ENCODE measurements around the gene CSRNP3.

The CSRNP3 gene

DNA sequence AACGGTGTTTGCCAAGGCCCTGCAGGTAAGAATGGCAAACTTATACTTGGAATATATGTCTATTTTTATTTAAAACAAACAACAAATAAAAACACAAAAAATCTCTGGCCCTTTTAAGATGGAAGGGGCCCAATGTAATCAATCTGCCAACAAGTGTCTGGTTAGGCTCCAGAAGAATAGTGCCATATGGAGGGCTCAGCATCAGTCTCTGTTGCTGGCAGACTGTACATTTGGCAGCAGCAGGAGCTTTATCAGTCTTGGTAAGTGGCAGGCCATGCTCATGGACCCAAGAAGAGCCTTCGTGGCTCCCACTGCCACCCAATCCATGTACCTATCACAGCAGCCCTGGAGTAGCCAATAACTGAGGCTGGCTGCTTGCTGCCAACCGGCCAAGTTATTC, 223.4 kb downstream of the CSRNP3 start:
- DNase-seq: no peak

DNA sequence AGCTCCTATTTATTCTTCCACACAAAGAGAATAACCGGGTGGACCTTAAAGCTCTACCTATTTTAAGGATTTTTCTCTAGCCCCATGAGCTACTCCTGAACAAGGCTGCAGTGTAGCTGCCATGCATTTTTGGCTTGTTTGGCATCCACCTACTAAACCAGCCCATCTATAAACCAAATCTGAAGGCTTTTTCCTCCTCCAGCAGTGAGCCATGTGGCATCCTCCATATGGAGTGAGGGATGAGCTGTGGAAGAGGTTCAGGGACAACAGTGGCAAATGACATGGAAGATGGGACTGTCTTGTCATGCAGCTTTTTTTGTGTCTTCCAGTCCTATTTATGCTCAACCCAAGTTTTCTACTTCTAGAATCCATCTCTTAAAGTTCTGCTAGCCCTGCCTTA, 224.3 kb downstream of the CSRNP3 start:
- no peak for DNase-seq

GRCh38 chr2:165697748-165698443, 228.4 kb downstream of the CSRNP3 start:
- DNase-seq: no peak

- no peak for DNase-seq
Measured at GRCh38 chr2:165698444-165698884, 229.0 kb downstream of the CSRNP3 start.

- no peak for DNase-seq
Measured at GRCh38 chr2:165699946-165700345, 230.4 kb downstream of the CSRNP3 start.

DNA sequence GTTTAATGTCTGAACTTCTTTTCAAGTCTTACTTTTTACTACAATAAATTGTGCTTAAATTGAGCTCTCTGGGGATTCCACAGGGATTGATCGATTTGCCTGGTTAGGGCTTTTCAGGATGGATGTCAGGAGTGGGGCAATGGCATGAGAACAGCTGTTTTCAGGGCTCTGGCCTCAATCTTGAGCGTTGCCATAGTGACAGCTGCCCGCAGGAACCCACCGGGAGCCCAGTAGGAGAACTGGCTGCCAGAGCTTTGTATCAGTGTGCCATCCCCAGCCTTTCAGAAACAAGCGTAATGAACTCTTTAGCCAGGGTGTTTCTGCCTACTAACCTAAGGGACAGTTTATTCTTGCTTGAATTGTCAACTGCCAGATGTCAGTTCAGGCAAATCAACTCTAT, 231.0 kb downstream of the CSRNP3 start:
- DNase-seq: no peak

DNA sequence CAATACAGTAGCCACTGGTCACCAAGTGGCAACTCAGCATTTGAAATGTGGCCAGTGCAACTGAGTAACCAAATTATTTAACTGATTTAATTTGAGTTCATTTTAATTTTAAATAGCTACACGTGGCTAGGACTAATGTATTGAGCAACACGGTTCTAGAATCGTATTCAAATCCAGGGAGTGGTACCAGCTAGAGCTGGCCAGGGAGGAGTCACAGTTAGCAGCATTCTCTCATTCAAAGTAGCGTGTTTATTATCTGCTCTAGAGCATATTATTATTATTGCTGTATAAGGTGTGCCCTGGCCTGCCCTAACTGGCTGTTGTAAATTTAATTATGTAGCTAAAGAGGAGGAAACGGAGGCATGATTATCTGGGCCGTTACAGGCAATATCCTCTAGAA, 231.6 kb downstream of the CSRNP3 start:
- no peak for DNase-seq

- DNase-seq: no peak
Measured at GRCh38 chr2:165706960-165707487, 237.5 kb downstream of the CSRNP3 start.

DNA sequence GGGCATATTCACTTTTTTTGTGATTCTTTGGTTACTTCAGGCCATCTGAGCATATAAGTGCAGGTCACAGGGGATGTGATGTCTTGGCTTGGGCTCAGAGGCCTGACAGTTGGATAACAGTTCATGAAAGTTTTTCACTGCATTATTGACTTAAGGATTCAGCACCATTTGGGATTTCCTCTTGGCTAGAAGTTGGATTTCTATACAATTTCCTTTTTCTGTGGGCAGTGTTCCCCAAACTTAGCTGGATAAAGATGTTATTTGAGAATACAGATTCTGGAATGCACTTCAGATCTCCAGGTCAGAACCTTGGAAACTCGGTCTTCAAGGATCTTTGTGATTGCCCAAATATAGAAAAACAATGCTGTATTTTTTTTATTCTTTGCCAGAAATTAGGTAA, 246.6 kb downstream of the CSRNP3 start:
- no peak for DNase-seq

DNA sequence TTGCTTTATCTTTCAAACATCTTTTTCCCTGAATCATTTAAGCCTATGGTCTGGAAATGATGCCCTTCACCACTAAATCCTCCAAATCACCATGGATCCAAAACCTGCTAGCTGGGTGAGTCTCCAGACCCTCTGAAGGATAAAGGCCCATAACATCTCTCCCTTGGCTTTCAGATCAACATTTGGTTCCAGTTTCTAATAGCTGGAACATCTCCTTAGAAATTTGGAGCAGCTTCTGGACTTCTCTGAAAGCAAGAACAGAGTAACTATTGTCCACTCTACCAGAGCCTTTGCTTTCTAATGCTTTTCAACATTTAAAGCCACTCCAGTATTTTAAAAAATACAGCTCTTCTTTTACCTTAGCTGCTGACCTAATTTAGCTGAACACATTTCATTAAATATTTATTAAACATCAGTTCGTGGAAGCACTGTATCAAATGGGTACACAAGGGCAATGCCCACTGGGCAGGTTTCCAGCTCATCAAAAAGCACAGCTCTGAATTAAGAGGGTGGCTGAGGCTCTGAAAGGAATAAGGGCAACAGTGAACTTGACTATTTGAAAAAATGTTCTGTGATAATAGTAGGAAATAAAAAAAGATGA, 249.2 kb downstream of the CSRNP3 start:
- no peak for DNase-seq

DNA sequence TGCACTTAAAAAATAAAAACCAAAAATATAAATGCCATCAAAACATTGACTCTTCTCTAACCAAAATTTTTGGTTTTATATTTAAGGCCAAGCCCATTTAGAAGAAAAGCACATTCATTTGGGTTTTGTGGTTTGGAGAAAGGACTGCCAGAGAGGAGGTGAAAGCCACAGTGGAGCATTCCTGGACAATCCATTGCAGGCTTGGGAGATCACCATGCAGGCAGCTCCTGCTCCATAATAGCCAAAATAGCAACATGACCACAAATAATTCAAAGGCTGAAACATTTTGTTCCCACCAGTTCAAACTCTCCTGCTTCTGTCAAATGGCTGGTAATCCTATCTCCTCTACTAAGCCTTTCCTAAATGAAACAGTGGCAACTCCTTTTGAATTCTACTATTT, 251.0 kb downstream of the CSRNP3 start:
- DNase-seq: no peak

DNA sequence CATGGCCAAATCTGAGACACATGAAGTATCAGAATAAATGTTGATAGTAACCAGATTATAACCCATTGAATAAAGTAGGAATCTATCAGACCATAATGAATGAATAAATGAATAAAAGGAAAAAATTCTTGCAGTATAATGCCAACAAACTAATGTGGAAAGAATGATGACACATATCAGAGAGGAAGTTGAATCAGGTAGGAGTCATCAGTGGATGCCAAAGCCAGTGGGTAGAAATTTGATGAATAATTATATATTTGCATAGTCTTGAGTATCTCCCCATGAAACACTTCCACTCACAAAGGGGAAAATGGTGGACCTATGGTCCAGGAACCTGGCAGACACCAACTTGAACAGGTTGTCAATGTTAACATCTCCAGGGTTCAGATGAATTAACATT, 255.9 kb downstream of the CSRNP3 start:
- DNase-seq: no peak

All from activated gamma-delta T cell (primary cell).